Testis (tissue), 2 donors: Measurements from ENCODE around the gene CHADL.

ENCODE experiments used
- POLR2A ChIP-seq: fragments of 450-650 bp; IDR thresholded peaks from one replicate; pipeline ENCODE4 v1.6.1; 2017; ENCODE audit warnings: antibody characterized with exemption, mild to moderate bottlenecking, moderate library complexity
- TF ChIP-seq, protein P1 (sequence below), 3 experiments: fragments of 450-650 bp in 2 of 3; fragments of 200-600 bp in 1 of 3; sonication (generic) in 1 of 3; IDR thresholded peaks; one replicate each; pipeline ENCODE4 v1.5.1; 2016 to 2019; ENCODE audit warnings: antibody characterized with exemption in 3 of 3, mild to moderate bottlenecking in 2 of 3, moderate library complexity in 1 of 3

DNA sequence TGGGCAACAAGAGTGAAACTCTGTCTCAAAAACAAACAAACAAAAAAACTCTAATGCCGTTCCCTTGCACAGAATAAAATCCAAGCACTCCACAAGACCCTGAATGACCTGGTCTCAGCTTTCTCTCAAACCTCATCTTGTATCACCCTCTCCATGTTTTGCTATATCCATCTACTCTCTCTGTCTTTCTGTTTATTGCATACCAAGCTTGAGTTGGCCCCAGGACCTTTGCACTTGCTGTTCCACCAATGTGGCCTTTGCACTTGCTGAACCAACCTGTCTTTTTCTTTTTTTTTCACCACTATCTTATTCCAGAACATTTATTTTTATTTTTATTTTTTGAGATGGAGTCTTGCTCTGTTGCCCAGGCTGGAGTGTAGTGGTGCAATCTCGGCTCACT, 37.6 kb downstream of the CHADL start:
- TF ChIP-seq, protein P1, sequence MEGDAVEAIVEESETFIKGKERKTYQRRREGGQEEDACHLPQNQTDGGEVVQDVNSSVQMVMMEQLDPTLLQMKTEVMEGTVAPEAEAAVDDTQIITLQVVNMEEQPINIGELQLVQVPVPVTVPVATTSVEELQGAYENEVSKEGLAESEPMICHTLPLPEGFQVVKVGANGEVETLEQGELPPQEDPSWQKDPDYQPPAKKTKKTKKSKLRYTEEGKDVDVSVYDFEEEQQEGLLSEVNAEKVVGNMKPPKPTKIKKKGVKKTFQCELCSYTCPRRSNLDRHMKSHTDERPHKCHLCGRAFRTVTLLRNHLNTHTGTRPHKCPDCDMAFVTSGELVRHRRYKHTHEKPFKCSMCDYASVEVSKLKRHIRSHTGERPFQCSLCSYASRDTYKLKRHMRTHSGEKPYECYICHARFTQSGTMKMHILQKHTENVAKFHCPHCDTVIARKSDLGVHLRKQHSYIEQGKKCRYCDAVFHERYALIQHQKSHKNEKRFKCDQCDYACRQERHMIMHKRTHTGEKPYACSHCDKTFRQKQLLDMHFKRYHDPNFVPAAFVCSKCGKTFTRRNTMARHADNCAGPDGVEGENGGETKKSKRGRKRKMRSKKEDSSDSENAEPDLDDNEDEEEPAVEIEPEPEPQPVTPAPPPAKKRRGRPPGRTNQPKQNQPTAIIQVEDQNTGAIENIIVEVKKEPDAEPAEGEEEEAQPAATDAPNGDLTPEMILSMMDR (IDR thresholded peaks at IDR 0.05) = no peak
- no peak for TF ChIP-seq POLR2A
